A549 (cell line): ENCODE results near the gene DCAF11. TPM values are rescaled to one million over a fixed set of nuclear protein-coding genes. Genes with fewer than 3 reads are reported as not detected.

ENCODE experiments used
- ATAC-seq, 2 experiments: fragments of 200-7000 bp in 1 of 2; fragments of >200 bp in 1 of 2; cut with Nextera tagmentation in 1 of 2; cut with Tn5 transposase in 1 of 2; 3 replicates each; pipeline versions ENCODE4 v1.8.0 to v1.9.1; 2018 to 2020; ENCODE audit warnings: mild to moderate bottlenecking in 1 of 2, moderate library complexity in 1 of 2
- CTCF ChIA-PET: fragments of 300-600 bp; sonication (Branson Sonifier 250); formaldehyde crosslinking; extraction: SDS; loops from one replicate; lab custom pipeline; 2021; ENCODE audit warnings: antibody characterized with exemption, inconsistent platforms; lab: Yijun Ruan, JAX
- POLR2A ChIA-PET: fragments of 350-600 bp; formaldehyde crosslinking; extraction: SDS; loops from one replicate; lab custom pipeline; 2021; ENCODE audit warnings: antibody characterized with exemption, inconsistent platforms; lab: Yijun Ruan, JAX
- DNase-seq, 2 experiments: peaks; one replicate each; pipeline versions ENCODE4 v3.0.0 to v3.0.0-alpha.2; 2011 to 2016; ENCODE audit warnings: low read depth in 1 of 2, low spot score in 1 of 2
- FAIRE-seq: peaks from 2 replicates; lab custom pipeline; 2011; peaks lifted over from hg19 to GRCh38; lab: Jason Lieb, UNC
- H3K27ac ChIP-seq, 2 experiments: fragments of >200 bp; sonication (Bioruptor Twin); formaldehyde crosslinking; 3 replicates each; pipeline ENCODE4 v1.5.1; 2016 to 2017
- H3K4me1 ChIP-seq: fragments of >200 bp; sonication (Bioruptor Twin); formaldehyde crosslinking; 3 replicates; pipeline ENCODE4 v1.6.1; 2016
- H3K4me2 ChIP-seq: fragments of >200 bp; sonication (Bioruptor Twin); formaldehyde crosslinking; 3 replicates; pipeline ENCODE4 v1.6.1; 2016
- H3K4me3 ChIP-seq: fragments of >200 bp; sonication (Bioruptor Twin); formaldehyde crosslinking; 3 replicates; pipeline ENCODE4 v1.5.1; 2016
- H3K9me3 ChIP-seq: fragments of >200 bp; sonication (Bioruptor Twin); formaldehyde crosslinking; 3 replicates; pipeline ENCODE4 v1.6.1; 2016
- BHLHE40 ChIP-seq: IDR thresholded peaks from 2 replicates; pipeline ENCODE4 v1.6.1; 2012; ENCODE audit warnings: low read depth, low read length, inconsistent platforms
- CBX2 ChIP-seq: fragments of 200-600 bp; sonication (generic); IDR thresholded peaks from 2 replicates; pipeline ENCODE4 v1.6.1; 2016; ENCODE audit warnings: low read depth, mild to moderate bottlenecking, borderline replicate concordance
- CHD2 ChIP-seq: fragments of 150-350 bp; IDR thresholded peaks from 2 replicates; pipeline ENCODE4 v1.6.1; 2014; ENCODE audit warnings: low read length; ENCODE audit not compliant: partially characterized antibody
- ESRRA ChIP-seq: fragments of 150-350 bp; IDR thresholded peaks from 2 replicates; pipeline ENCODE4 v1.6.1; 2014; ENCODE audit warnings: mild to moderate bottlenecking, low read length, borderline replicate concordance
- HDAC2 ChIP-seq: fragments of 200-600 bp; sonication (generic); IDR thresholded peaks from 2 replicates; pipeline ENCODE4 v1.6.1; 2016
- HEYL ChIP-seq: fragments of 250-450 bp; sonication (Bioruptor Pico); IDR thresholded peaks from 2 replicates; pipeline ENCODE4 v1.8.0; 2021; ENCODE audit warnings: mild to moderate bottlenecking, moderate library complexity
- HOXB13 ChIP-seq: fragments of 250-450 bp; sonication (Bioruptor Pico); IDR thresholded peaks from 2 replicates; pipeline ENCODE4 v1.5.0; 2020; ENCODE audit warnings: low read depth, mild to moderate bottlenecking, moderate library complexity
- JUN ChIP-seq, 2 experiments: fragments of >200 bp; sonication (Bioruptor Twin); formaldehyde crosslinking; IDR thresholded peaks; 2 replicates in 1 of 2; 3 replicates in 1 of 2; pipeline ENCODE4 v1.6.1; 2016 to 2017
- KDM1A ChIP-seq: fragments of 200-600 bp; sonication (generic); IDR thresholded peaks from 2 replicates; pipeline ENCODE4 v1.6.1; 2016; ENCODE audit warnings: low read depth, mild to moderate bottlenecking
- MAFK ChIP-seq: fragments of 450-650 bp; IDR thresholded peaks from 2 replicates; pipeline ENCODE4 v1.6.1; 2014; ENCODE audit not compliant: partially characterized antibody
- MYC ChIP-seq: IDR thresholded peaks from 2 replicates; pipeline ENCODE4 v1.6.1; 2012; ENCODE audit warnings: mild to moderate bottlenecking, inconsistent platforms, low read length, improper control_type of control experiment, borderline replicate concordance
- NPAS2 ChIP-seq: fragments of 250-450 bp; sonication (Bioruptor Pico); IDR thresholded peaks from 2 replicates; pipeline ENCODE4 v1.8.0; 2022; ENCODE audit warnings: mild to moderate bottlenecking, moderate library complexity, borderline replicate concordance
- TP53 ChIP-seq: fragments of 250-450 bp; sonication (Bioruptor Pico); IDR thresholded peaks from 2 replicates; pipeline ENCODE4 v1.5.0; 2021; ENCODE audit warnings: mild to moderate bottlenecking, moderate library complexity
- ZSCAN20 ChIP-seq: fragments of 250-450 bp; sonication (Bioruptor Pico); IDR thresholded peaks from 2 replicates; pipeline ENCODE4 v1.8.0; 2022; ENCODE audit warnings: mild to moderate bottlenecking, moderate library complexity
- WGBS: methylation state at CpG from one replicate; pipeline ENCODE4 v1.1.6; 2017; ENCODE audit errors: missing lambda C conversion rate; 5-methylcytosine and 5-hydroxymethylcytosine counted together
- polyA plus RNA-seq, 4 experiments: library from polyadenylated mRNA; depleted of rRNA in 3 of 4; stranded (reverse); fragments of >200 nt; fragmentation: RNase III in 1 of 4; extraction: RNeasy Plus Mini Kit Qiagen cat#74134 plus additional on column Dnase treatment in 1 of 4; gene quantifications; 2 replicates in 3 of 4; 3 replicates in 1 of 4; pipeline ENCODE4 v1.2.3, GENCODE V29; 2011 to 2017
- TF ChIP-seq, protein P1 (sequence below): fragments of 450-650 bp; IDR thresholded peaks from 2 replicates; pipeline ENCODE4 v1.6.1; 2014; ENCODE audit warnings: antibody characterized with exemption
- TF ChIP-seq, protein P2 (sequence below): IDR thresholded peaks from 2 replicates; pipeline ENCODE4 v1.6.1; 2012
- TF ChIP-seq, protein P3 (sequence below): IDR thresholded peaks from 2 replicates; pipeline ENCODE4 v1.6.1; 2012
- TF ChIP-seq, protein P4 (sequence below): fragments of 250-450 bp; sonication (Bioruptor Pico); IDR thresholded peaks from 2 replicates; pipeline ENCODE4 v1.5.0; 2020; ENCODE audit warnings: low read depth, mild to moderate bottlenecking, moderate library complexity

DCAF11 gene
- polyA plus RNA-seq, 2 of the 4 experiments (the other 2 are of a cell fraction): 27.9 to 30.7 TPM

DNA sequence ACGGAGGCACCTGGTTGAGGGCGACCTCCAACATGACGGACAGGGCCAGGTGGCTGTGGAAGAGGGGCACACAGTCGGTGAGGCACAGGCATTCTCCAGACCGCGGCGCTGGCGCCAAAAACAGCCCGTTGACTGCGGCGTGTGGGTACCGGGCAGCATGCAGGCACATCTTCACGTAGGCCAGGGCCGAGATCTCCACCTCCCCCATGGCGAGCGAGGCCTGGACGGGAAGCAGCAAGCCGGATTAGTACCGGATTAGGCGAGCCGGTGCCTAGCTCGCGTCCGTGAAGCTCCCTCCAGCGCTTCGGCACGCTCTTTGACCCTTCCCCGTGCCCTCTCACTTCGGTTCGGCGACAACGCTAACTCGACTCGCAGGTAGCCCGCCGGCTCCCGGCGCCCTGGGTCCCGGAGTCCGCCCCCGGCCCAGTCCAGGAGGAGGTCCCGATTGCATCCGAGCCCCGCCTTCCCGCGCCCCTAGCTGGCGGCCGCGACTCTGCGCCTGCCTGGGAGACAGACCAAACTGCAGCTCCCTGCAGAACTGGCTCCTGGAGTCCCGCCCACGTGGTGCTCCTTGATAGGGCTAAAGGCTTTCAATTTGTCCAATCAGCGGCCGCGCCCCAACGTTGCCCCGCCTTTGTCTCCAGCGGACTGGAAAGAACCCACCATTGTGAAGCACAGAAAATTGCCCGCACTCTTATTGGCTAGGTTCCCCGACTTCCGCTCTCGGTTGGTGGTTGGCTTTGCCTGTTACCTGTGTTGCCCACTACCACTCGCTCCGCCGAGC is 26.7 kb downstream of the DCAF11 start, which contains the start of gene EMC9 (continued):
- TF ChIP-seq, protein P1, sequence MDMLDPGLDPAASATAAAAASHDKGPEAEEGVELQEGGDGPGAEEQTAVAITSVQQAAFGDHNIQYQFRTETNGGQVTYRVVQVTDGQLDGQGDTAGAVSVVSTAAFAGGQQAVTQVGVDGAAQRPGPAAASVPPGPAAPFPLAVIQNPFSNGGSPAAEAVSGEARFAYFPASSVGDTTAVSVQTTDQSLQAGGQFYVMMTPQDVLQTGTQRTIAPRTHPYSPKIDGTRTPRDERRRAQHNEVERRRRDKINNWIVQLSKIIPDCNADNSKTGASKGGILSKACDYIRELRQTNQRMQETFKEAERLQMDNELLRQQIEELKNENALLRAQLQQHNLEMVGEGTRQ: peak; percentile 89
- TF ChIP-seq HOXB13 (CRISPR knock-in tag) (no peak), MYC (peak; percentile 25; the same call in 1 of the 2 replicates), CHD2 (no peak), BHLHE40 (no peak), NPAS2 (no peak), ZSCAN20 (CRISPR knock-in tag) (no peak), HDAC2 (no peak)
- TF ChIP-seq, protein P2, sequence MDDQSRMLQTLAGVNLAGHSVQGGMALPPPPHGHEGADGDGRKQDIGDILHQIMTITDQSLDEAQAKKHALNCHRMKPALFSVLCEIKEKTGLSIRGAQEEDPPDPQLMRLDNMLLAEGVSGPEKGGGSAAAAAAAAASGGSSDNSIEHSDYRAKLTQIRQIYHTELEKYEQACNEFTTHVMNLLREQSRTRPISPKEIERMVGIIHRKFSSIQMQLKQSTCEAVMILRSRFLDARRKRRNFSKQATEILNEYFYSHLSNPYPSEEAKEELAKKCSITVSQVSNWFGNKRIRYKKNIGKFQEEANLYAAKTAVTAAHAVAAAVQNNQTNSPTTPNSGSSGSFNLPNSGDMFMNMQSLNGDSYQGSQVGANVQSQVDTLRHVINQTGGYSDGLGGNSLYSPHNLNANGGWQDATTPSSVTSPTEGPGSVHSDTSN: peak; percentile 49; the same call in 1 of the 2 replicates
- TF ChIP-seq, protein P3, sequence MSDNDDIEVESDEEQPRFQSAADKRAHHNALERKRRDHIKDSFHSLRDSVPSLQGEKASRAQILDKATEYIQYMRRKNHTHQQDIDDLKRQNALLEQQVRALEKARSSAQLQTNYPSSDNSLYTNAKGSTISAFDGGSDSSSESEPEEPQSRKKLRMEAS: peak; percentile 79

DNA sequence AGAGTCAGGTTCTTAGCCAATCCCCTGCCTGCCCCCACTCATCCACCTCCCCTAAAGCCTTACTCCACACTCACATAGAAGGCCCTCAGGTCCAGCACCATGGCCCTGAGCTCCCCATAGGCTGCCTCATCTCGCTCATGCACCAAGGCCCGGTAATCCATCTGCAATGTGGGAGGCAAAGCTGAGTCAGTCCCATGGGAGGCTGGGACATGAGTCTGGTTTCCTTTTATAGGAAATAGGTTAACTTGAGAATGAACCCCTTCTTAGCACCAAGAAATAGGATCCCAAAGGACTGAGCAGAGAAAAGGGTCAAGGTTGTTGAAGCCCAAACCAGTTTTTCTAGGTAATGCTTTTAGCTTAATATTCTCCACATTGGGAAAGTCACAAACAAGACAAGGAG is 28.9 kb downstream of the DCAF11 start:
- H3K27ac ChIP-seq: no peak overlapping the region
- H3K4me3 ChIP-seq: no peak overlapping the region
- ChIA-PET POLR2A (no interaction called here), CTCF (interaction anchor here (1.1 to 12.6 kb wide), 3 partner anchors 8 to 19 kb away, joined by 3 to 168 read pairs (median 3); partner anchors contain the start of genes IRF9 and PSME1)
- peaks cover 31% of the 10 kb centered on the region for H3K4me1 ChIP-seq
- FAIRE-seq: no peak
- WGBS: 95% methylated on average over 2 of the region's 2 CpGs
- no peaks in the 10 kb centered on the region for H3K9me3 ChIP-seq
- ATAC-seq: no peak
- DNase-seq: no peak
- TF ChIP-seq HEYL (no peak), HDAC2 (no peak), CBX2 (no peak), MAFK (no peak), JUN (IDR thresholded peaks at IDR 0.05) (no peak), KDM1A (no peak), MYC (no peak), ESRRA (no peak), TP53 (CRISPR knock-in tag) (no peak)
- TF ChIP-seq, protein P4, sequence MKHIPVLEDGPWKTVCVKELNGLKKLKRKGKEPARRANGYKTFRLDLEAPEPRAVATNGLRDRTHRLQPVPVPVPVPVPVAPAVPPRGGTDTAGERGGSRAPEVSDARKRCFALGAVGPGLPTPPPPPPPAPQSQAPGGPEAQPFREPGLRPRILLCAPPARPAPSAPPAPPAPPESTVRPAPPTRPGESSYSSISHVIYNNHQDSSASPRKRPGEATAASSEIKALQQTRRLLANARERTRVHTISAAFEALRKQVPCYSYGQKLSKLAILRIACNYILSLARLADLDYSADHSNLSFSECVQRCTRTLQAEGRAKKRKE (CRISPR knock-in tag): no peak
- TF ChIP-seq, protein P2: no peak
- no peak overlapping the region for H3K4me2 ChIP-seq

DNA sequence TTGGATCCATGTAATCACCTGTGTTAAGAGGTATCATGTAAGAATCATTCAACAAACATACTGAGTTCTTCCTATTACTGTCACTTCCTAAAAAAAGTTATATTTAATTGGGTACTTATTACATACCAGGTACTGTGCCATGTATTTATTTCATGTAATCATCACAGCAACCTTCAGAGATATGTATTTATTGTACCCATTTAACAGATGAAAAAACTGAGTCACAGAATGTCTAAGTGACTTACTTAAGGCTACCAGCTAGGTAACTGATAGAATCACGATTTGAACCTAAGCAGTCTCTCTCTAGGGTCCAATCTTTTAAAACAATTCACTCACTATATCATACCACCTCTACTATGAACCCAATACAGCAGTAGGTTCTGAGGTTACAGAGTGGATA is 29.9 kb downstream of the DCAF11 start:
- ChIA-PET POLR2A (no interaction called here), CTCF (interaction anchor here (0.8 to 12.6 kb wide), 5 partner anchors 9 to 36 kb away, joined by 3 to 168 read pairs (median 3); partner anchors contain the start of genes DCAF11, IRF9, NRL and PSME1)
- H3K27ac ChIP-seq: no peak overlapping the region
- no peaks in the 10 kb centered on the region for H3K9me3 ChIP-seq
- 14% methylated on average over 1 of the region's 1 CpG for WGBS
- H3K4me1 ChIP-seq: peaks cover 24% of the 10 kb centered on the region
- TF ChIP-seq HDAC2 (0 out of 2 replicates have a peak, but pooled peaks have one; percentile 49), KDM1A (peak; percentile 67; the same call in 1 of the 2 replicates)
- TF ChIP-seq, protein P2: no peak
- ATAC-seq (no peak), DNase-seq (no peak), FAIRE-seq (no peak)
- no peak overlapping the region for H3K4me3 ChIP-seq
- no peak overlapping the region for H3K4me2 ChIP-seq
